Upper lobe of right lung (tissue), 1 donor: ENCODE data around the gene WNT7A. TPM values are rescaled to one million over a fixed set of nuclear protein-coding genes. Genes with fewer than 3 reads are reported as not detected.
"Not testable (repeated sequence)": the region's sequence is repeated elsewhere in the genome, so short reads cannot be mapped to it uniquely, and the experiment has no call there.

Experiments used
- ATAC-seq: fragments of 200-7000 bp; cut with Tn5 transposase; one replicate; pipeline ENCODE4 v1.9.1; 2020; ENCODE audit warnings: mild to moderate bottlenecking, moderate library complexity
- DNase-seq: peaks from one replicate; pipeline ENCODE4 v3.0.0-alpha.2; 2020
- H3K27ac ChIP-seq: fragments of 200-600 bp; one replicate; pipeline ENCODE4 v1.8.0; 2022
- H3K27me3 ChIP-seq: fragments of 200-600 bp; one replicate; pipeline ENCODE4 v1.8.0; 2022; ENCODE audit warnings: mild to moderate bottlenecking
- H3K36me3 ChIP-seq: fragments of 200-600 bp; one replicate; pipeline ENCODE4 v1.8.0; 2022
- H3K4me1 ChIP-seq: fragments of 200-600 bp; one replicate; pipeline ENCODE4 v1.8.0; 2022
- H3K4me3 ChIP-seq: fragments of 200-600 bp; one replicate; pipeline ENCODE4 v1.8.0; 2022; ENCODE audit warnings: mild to moderate bottlenecking
- H3K9me3 ChIP-seq: fragments of 200-600 bp; one replicate; pipeline ENCODE4 v1.8.0; 2022
- intact Hi-C: fragments of 100-400 bp; cut with DNase I; formaldehyde crosslinking; loops from one replicate; pipeline ENCODE4 v1.11.0; 2022
- total RNA-seq: library from RNA; stranded (reverse); fragmentation: NEBNext Ultra II Directional; extraction: Animal tissue kit (Norgen Biotek cat#: 25700); gene quantifications from one replicate; pipeline ENCODE4 v1.2.1, GENCODE V29; 2021
- TF ChIP-seq, protein P1 (sequence below): fragments of 200-600 bp; IDR thresholded peaks from one replicate; pipeline ENCODE4 v1.8.0; 2022; ENCODE audit warnings: antibody characterized with exemption
- donor health status: DM: no; HTN: yes; CAD: no; lungs with severe emphysema.

The WNT7A gene
- total RNA-seq, 1 donor from 2014 or later: 6.6 TPM

DNA sequence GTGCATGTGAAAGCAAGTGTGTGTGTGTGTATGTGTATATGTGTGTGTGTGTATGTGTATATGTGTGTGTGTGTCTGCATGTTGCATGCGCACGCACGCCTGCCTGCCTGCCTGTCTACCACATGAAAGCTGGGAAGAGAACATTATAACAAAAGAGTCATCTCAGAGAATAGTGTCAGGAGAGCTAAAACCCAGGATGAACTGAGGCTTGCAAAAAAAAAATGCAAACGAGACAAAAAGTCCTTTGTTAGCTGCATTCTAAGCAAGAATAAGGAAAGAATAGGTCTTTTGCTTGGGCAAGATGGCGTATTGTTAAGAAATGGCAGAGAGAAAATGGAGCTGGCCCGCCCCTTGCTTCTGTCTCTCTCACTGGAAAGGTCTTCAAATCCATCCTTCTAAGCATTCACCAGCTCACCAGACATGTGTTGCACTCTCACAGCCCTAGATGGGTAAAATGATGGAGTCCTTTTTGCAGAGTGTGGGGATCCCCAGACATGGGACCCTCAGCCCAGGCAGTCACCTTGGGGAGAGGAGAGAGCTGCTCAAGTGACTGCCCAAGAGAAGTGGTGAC is 16.4 kb downstream of the WNT7A start:
- no peaks in the 10 kb centered on the region for H3K36me3 ChIP-seq
- no peaks in the 10 kb centered on the region for H3K9me3 ChIP-seq
- TF ChIP-seq, protein P1, sequence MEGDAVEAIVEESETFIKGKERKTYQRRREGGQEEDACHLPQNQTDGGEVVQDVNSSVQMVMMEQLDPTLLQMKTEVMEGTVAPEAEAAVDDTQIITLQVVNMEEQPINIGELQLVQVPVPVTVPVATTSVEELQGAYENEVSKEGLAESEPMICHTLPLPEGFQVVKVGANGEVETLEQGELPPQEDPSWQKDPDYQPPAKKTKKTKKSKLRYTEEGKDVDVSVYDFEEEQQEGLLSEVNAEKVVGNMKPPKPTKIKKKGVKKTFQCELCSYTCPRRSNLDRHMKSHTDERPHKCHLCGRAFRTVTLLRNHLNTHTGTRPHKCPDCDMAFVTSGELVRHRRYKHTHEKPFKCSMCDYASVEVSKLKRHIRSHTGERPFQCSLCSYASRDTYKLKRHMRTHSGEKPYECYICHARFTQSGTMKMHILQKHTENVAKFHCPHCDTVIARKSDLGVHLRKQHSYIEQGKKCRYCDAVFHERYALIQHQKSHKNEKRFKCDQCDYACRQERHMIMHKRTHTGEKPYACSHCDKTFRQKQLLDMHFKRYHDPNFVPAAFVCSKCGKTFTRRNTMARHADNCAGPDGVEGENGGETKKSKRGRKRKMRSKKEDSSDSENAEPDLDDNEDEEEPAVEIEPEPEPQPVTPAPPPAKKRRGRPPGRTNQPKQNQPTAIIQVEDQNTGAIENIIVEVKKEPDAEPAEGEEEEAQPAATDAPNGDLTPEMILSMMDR: no peak
- no peak overlapping the region for H3K4me3 ChIP-seq
- no peak for DNase-seq
- no peak for ATAC-seq
- intact Hi-C loops: no loop called here
- H3K4me1 ChIP-seq: no peaks in the 10 kb centered on the region
- H3K27me3 ChIP-seq: peaks cover 5% of the 10 kb centered on the region
- H3K27ac ChIP-seq: no peak overlapping the region

DNA sequence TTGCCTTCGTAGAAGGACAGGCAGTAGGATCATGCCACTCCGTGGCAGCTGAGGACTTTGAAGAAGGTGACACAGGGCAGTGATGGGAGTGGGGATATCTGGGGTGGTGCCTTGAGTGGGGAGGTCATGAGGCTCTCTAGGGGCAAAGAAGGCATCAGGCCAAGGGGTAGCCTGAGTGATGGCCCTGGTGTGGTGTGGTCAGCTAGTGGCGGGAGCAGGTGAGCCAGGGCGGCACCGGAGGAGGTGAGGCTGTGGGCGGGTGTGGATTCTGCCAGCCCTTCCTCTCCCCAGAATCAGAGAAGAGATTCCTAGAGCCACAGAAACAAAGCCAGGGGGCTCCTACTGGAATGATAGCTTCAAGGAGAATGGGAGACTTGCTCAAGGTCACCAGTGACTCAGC is 18.4 kb downstream of the WNT7A start:
- peaks cover 5% of the 10 kb centered on the region for H3K27me3 ChIP-seq
- intact Hi-C loops: no loop called here
- ATAC-seq: no peak

DNA sequence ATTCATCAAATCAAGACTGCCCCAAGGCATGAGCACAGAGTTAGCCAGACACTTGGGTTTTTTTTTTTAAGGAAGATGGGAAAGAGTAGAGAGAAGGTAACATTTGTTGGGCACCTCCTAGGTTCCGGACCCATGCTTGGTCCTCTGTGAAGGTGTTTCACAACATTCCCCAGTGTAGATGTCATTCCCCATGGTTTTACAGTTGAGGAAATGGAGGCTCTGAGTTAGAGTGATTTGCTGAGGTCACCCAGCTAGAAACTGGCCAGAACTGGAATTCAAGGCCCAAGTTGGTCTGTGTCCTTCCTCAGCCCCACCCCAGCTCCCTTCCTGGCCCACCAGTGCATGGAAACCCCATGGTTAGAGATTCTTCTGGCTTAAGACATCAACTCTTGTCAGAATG is 19.9 kb downstream of the WNT7A start:
- H3K27me3 ChIP-seq: peaks cover 9% of the 10 kb centered on the region
- no peaks in the 10 kb centered on the region for H3K4me1 ChIP-seq
- no peaks in the 10 kb centered on the region for H3K36me3 ChIP-seq
- intact Hi-C loops: no loop called here
- ATAC-seq (no peak), DNase-seq (no peak)
- TF ChIP-seq, protein P1: no peak
- H3K27ac ChIP-seq: no peak overlapping the region
- H3K4me3 ChIP-seq: no peak overlapping the region
- H3K9me3 ChIP-seq: no peaks in the 10 kb centered on the region

More for the DNA sequence above, 18.4 kb downstream of the WNT7A start:
- H3K36me3 ChIP-seq: no peaks in the 10 kb centered on the region
- H3K27ac ChIP-seq: no peak overlapping the region
- no peak overlapping the region for H3K4me3 ChIP-seq
- no peaks in the 10 kb centered on the region for H3K4me1 ChIP-seq
- TF ChIP-seq, protein P1: no peak
- no peak for DNase-seq
- no peaks in the 10 kb centered on the region for H3K9me3 ChIP-seq

DNA sequence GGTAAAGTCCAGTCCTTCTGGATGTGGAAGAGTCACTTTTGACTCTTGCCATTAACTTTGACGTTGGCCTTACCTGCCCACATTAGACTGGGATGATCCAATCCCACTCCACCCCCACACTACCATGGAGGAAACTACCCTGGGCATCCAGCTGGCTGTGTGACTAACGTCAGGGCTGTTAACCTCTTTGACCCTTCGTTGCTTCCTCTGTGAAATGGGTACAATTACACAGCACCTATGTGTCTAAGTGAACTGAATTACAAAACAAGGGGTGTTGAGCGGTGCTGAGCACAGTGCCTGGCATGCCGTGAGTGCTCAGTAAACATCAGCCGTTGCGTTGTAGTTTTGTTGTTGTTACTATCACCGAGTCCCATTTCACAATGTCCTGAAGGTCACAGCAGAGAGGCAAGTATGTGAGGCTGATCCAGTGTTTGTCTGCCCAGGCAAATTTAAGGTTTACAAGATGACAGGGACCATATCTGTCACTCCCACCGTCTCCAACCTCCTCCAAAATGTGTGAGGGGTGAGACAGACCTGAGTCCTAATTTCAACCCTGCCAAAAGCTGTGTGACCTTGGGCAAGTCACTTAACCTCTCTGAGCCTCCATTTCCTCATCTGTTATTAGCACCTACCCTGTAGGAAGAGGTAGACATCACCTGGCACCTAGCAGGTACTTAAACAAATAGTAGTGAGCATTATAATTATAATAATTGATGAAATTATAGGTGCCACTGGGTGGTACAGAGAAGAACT is 20.9 kb downstream of the WNT7A start:
- no peaks in the 10 kb centered on the region for H3K4me1 ChIP-seq
- peaks cover 9% of the 10 kb centered on the region for H3K27me3 ChIP-seq
- H3K27ac ChIP-seq: no peak overlapping the region
- intact Hi-C loops: no loop called here
- no peak overlapping the region for H3K4me3 ChIP-seq
- TF ChIP-seq, protein P1: no peak
- H3K36me3 ChIP-seq: no peaks in the 10 kb centered on the region
- H3K9me3 ChIP-seq: no peaks in the 10 kb centered on the region
- no peak for ATAC-seq
- no peak for DNase-seq

DNA sequence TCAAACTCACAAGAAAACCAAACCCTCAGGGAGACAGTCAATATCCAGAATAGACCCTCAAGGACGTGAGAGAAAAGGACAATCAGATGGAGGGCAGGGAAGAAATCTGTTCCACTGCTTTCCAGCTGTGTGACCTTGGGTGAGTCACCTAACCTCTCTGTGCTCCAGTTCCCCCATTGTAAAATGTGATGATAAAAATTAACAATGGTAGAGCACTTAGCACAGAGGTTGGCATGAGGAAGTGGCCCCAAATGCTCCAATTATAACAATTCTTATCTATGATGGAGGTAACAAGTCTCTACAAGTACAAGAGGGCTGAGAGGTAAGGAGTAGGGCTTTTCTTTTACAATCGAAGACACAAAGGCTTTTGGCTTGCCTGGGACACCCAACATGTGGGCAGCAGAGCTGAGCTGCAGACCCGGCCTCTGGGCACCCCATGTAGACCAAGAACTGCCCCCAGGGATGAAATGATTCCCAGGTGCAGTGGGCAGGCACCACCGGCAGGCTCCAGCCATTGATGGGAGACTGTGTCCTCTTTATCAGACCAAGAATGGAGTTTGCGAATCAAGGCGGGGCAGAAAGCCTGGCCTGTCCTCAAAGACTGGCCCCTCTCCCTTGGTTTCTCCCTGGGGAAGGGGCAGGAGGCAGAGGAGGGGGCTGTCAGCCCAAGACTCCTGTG is 22.0 kb downstream of the WNT7A start:
- H3K4me3 ChIP-seq: no peak overlapping the region
- ATAC-seq: no peak
- peaks cover 9% of the 10 kb centered on the region for H3K27me3 ChIP-seq
- no peaks in the 10 kb centered on the region for H3K4me1 ChIP-seq
- no peak for DNase-seq
- TF ChIP-seq, protein P1: no peak
- no peak overlapping the region for H3K27ac ChIP-seq
- H3K36me3 ChIP-seq: no peaks in the 10 kb centered on the region
- H3K9me3 ChIP-seq: no peaks in the 10 kb centered on the region
- intact Hi-C loops: no loop called here

DNA sequence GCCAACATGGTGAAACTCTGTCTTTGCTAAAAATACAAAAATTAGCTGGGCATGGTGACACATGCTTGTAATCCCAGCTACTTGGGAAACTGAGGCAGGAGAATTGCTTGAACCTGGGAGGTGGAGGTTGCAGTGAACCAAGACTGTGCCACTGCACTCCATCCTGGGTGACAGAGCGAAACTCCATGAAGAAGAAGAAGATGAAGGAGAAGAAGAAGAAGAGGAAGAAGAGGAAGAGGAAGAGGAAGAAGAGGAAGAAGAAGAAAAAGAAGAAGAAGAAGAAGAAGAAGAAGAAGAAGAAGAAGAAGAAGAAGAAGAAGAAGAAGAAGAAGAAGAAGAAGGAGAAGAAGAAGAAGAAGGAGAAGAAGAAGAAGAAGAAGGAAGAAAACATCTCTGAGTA is 23.2 kb downstream of the WNT7A start:
- H3K36me3 ChIP-seq, intact Hi-C loops, H3K4me1 ChIP-seq, DNase-seq, ATAC-seq, H3K4me3 ChIP-seq, H3K27ac ChIP-seq, H3K9me3 ChIP-seq, H3K27me3 ChIP-seq: not testable (repeated sequence)
